Fibroblast of villous mesenchyme (primary cell): Measurements from ENCODE around the gene CALCOCO1. TPM values are rescaled to one million over a fixed set of nuclear protein-coding genes. Genes with fewer than 3 reads are reported as not detected.
A peak's percentile ranks its signal among the peaks of the same experiment; 100 is the strongest.

Source experiments
- DNase-seq: peaks from one replicate; pipeline ENCODE4 v3.0.0-alpha.2; 2010; ENCODE audit warnings: low read depth
- H3K4me3 ChIP-seq: 2 replicates; pipeline ENCODE4 v1.5.1; 2011; ENCODE audit warnings: low read depth, mild to moderate bottlenecking, low read length
- total RNA-seq: library from RNA; depleted of rRNA; stranded (reverse); fragments of >200 nt; gene quantifications from 2 replicates; pipeline ENCODE4 v1.2.3, GENCODE V29; 2012
- TF ChIP-seq, protein P1 (sequence below): IDR thresholded peaks from 2 replicates; pipeline ENCODE4 v1.5.1; 2012; ENCODE audit warnings: low read depth, mild to moderate bottlenecking, low read length; ENCODE audit not compliant: insufficient read depth

CALCOCO1 gene
- total RNA-seq, 1 donor, result 78.2 TPM

DNA sequence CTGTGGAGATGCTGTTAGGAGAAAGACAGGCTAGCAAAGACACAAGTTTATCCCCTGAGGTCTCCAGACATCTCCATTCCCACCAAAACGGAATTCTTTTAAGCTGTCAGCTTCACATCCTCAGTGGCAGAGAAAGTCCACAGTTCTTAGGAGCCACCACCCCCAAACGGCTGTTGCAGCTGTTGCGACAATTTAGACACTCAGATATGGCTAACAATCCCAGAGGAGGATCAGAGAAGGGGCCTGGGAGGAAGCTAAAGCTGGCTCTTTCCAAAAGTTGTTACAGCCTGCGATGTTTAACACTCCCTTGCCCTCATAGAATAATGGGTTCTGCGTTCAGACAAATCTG lies 49.5 kb downstream of the CALCOCO1 start:
- TF ChIP-seq, protein P1, sequence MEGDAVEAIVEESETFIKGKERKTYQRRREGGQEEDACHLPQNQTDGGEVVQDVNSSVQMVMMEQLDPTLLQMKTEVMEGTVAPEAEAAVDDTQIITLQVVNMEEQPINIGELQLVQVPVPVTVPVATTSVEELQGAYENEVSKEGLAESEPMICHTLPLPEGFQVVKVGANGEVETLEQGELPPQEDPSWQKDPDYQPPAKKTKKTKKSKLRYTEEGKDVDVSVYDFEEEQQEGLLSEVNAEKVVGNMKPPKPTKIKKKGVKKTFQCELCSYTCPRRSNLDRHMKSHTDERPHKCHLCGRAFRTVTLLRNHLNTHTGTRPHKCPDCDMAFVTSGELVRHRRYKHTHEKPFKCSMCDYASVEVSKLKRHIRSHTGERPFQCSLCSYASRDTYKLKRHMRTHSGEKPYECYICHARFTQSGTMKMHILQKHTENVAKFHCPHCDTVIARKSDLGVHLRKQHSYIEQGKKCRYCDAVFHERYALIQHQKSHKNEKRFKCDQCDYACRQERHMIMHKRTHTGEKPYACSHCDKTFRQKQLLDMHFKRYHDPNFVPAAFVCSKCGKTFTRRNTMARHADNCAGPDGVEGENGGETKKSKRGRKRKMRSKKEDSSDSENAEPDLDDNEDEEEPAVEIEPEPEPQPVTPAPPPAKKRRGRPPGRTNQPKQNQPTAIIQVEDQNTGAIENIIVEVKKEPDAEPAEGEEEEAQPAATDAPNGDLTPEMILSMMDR, result no peak
- H3K4me3 ChIP-seq, result no peak overlapping the region
- DNase-seq, result no peak

DNA sequence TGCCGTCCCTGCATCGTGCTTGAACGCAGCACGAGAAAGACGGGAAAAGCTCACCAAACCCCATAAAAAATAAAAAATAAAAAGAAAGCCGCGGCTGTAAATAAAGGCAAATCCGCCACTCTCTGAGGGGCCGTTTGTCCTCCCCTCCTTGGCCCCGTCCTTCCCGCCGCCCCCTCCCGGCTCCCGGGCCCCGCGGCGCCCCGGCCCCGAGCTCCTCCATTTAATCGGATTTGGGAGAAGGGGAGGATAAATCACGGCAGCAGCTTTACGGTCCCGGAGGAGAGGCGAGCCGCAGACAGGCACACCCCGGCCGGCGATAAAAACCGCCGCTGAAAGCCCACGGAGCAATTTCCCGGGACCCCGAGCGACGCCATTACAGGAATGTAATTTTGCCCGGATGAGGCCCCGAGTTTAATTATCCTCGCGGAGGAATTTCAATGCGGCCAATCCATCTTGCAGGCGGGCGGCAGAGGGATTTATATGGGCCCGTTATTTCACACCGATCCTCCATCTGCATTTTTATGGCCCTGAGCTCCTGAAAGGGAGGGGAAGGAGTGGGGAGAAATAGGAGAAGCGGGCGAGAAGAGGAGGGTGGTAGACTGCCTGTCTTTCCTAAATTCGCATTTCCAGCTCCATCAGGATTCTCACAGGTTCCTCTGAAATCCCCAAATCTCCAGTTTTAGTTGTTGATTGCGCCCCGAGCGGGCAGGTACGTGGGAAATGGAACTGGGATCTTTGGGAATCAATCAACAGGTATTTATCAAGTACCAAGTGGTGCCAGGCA lies 50.0 kb downstream of the CALCOCO1 start:
- peak overlapping the region; percentile 30 for H3K4me3 ChIP-seq
- peak; percentile 36 for DNase-seq
- TF ChIP-seq, protein P1, result no peak

DNA sequence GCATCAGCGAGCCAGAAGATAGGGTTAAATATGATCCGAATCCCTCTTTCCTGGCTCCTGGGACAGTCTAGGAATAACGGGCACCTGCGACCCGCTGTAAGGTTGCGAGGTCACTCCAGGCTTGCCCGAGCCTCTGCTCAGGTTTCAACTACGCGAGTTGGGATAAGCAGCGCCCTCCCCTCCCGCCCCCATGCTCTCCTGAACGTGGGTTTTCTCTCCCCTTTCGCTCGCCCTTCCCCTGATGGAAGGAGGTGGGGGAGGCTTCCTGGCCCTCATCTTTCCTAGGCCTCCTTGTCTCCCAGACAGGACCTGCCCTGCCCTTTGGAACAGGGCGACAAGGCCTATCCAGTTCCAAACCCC lies 50.6 kb downstream of the CALCOCO1 start:
- TF ChIP-seq, protein P1, result no peak
- peak overlapping the region; percentile 30 for H3K4me3 ChIP-seq
- DNase-seq, result no peak

DNA sequence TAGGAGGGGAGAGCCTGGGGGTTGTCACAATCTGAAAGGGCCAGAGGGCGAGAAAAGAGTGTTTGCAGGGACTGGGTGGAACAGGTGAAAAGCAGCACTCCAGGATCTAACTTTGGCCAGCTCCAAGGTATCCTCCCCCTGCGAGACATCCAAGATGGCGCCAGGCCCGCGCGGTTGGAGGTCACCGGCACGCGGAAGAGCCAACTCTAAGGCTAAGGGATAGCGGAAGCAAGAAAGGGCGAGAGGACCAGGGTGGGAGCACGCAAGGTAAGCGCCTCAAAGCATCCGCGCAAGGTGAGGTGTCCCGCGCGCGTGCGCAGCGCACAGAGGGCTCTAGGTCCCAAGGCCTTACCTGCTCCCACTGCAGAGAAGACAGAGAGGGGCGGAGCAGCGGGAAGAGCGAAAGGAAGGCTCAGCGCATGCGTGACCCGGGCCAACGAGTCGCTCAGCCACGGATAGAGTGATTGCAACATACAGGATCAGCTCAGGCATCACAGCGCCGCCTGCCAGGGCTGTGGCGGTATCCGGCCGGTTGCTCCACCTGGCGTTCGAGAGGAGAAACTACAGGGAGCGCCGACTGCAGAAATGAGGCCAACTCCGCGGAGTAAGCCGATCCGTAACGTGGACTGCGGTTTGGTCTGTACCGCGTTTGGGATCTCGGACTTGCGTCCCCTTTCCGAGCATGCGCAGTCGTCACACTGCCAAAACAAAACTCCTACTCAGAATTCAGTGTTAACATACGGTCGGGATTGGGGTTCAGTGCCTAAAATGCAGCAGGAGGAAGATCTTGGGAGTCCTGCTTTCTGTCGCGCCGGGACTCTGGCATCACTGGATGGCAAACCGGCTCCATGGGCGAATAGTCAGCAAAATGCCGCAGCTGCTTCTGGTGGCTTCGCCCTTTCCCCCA lies 51.3 kb downstream of the CALCOCO1 start, which contains the start of gene ATP5MC2:
Gene ATP5MC2, minus strand, starts transcription at position 383 of the 907 bp plus-strand sequence. CDS start 3,469 bp downstream, outside the sequence.
- peak; percentile 99 for DNase-seq
- TF ChIP-seq, protein P1, result peak; percentile 97
- peak within 1 kb of the TSS; percentile 75 for H3K4me3 ChIP-seq

DNA sequence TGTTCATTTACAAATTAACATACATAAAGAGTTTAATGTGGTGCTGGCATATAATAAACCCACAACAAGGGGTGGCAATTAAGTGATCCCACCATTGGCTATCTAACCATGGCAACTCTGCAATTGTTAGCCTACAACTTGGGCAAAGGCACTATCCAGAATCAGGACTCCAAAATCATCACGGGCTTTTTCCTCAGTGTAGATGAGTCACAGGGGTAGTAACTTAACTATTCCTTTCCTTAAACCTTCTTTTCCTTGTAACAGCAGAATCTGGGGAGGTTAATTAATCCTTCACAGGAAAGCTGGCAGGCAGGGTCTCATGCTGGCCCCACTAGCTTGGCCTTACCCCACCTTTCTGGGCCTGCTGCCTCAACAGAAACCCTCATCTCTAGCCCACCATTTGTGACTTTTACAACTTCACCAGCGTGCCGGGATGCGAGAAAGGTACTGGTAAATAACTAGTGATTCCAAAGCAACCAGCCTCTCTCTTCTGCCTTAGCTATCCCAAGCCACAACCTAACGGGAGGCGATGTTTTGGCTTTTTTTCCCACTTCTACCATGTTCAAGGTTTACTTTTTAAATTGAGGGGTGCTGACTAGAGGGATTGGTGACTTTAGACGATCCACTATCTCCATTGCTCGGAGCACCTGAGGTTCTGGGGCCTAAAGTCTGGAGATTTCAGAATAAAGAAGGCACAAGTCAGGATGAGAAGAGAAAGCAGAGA lies 52.1 kb downstream of the CALCOCO1 start:
- TF ChIP-seq, protein P1, result no peak
- DNase-seq, result peak; percentile 16

DNA sequence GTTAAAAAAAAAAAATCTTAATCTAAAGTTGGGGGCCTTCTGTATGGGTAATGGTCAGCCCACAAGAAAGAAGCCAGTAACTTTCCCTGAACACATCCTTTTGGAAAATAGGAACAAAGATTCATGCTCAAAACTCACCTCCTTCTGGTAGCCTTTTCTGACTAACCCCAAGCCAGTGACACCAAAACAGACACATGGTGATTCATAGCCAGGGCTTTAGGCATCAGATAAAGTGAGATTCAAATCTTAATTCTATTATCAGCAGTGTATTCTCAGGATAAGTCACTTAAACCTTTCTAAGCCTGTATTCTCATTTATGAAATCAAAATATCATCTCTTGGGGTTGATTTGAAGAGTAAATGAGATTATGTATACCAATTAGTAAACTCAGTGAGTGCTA lies 56.3 kb downstream of the CALCOCO1 start:
- no peak for DNase-seq
- no peak overlapping the region for H3K4me3 ChIP-seq
- TF ChIP-seq, protein P1, result no peak

More for the DNA sequence above, 52.1 kb downstream of the CALCOCO1 start:
- H3K4me3 ChIP-seq, result peak overlapping the region; percentile 75
